ENCODE measurements around the gene BPHL.
A peak's percentile ranks its signal among the peaks of the same experiment; 100 is the strongest.

BPHL gene

DNA sequence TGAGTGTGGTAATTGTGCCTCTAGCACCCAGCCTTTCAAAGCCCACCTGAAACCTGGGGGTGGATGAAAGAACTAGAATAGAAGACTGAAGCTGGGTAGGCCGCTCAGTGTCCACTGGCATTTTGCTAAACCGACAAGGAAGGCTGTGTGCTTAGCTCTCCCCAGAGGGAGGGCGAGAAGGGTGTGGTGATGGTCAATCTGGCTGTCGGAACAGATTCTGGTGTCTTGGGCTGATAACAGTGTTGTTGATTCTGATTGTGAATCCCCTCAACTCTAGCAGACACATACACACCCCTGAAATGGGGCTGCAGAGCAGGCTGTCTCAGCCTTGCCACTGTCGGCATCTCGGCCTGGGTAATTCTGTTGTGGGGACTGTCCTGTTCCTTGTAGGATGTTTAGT lies 4.1 kb upstream of the BPHL start:
- H4K20me1 ChIP-seq (ENCODE audit: low read depth, low read length), result no peaks in the 10 kb centered on the region
- no peak overlapping the region for H3K27ac ChIP-seq (ENCODE audit: low read depth, low read length)
- no peaks in the 10 kb centered on the region for H3K9me2 ChIP-seq (replicated peaks; ENCODE audit: insufficient read depth, low read length)
- H3K4me2 ChIP-seq (ENCODE audit: low read depth, low read length, poor library complexity, severe bottlenecking), result no peak overlapping the region
- no peak overlapping the region for H2AFZ ChIP-seq (ENCODE audit: low read depth, low read length, severe bottlenecking)
- H3K9me3 ChIP-seq (ENCODE audit: insufficient read depth, low read length), result no peaks in the 10 kb centered on the region
- H3K9ac ChIP-seq (ENCODE audit: low read length), result no peak overlapping the region
- no peak for TF ChIP-seq EZH2phosphoT487 (conservative IDR thresholded peaks at IDR 0.05; ENCODE audit: low read length)
- TF ChIP-seq, protein P1, sequence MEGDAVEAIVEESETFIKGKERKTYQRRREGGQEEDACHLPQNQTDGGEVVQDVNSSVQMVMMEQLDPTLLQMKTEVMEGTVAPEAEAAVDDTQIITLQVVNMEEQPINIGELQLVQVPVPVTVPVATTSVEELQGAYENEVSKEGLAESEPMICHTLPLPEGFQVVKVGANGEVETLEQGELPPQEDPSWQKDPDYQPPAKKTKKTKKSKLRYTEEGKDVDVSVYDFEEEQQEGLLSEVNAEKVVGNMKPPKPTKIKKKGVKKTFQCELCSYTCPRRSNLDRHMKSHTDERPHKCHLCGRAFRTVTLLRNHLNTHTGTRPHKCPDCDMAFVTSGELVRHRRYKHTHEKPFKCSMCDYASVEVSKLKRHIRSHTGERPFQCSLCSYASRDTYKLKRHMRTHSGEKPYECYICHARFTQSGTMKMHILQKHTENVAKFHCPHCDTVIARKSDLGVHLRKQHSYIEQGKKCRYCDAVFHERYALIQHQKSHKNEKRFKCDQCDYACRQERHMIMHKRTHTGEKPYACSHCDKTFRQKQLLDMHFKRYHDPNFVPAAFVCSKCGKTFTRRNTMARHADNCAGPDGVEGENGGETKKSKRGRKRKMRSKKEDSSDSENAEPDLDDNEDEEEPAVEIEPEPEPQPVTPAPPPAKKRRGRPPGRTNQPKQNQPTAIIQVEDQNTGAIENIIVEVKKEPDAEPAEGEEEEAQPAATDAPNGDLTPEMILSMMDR (IDR thresholded peaks at IDR 0.05; ENCODE audit: insufficient read depth, low read length, poor library complexity, severe bottlenecking), result no peak
- H3K36me3 ChIP-seq (ENCODE audit: low read length), result peaks cover 22% of the 10 kb centered on the region; the same call in 1 of the 2 replicates
- no peaks in the 10 kb centered on the region for H3K79me2 ChIP-seq (ENCODE audit: insufficient read depth, low read length)
- no peak overlapping the region for H3K4me3 ChIP-seq (ENCODE audit: insufficient read depth, low read length, poor library complexity, severe bottlenecking)
- no peaks in the 10 kb centered on the region for H3K27me3 ChIP-seq (ENCODE audit: low read length)
- peaks cover 13% of the 10 kb centered on the region for H3F3A ChIP-seq (ENCODE audit: insufficient read depth)

DNA sequence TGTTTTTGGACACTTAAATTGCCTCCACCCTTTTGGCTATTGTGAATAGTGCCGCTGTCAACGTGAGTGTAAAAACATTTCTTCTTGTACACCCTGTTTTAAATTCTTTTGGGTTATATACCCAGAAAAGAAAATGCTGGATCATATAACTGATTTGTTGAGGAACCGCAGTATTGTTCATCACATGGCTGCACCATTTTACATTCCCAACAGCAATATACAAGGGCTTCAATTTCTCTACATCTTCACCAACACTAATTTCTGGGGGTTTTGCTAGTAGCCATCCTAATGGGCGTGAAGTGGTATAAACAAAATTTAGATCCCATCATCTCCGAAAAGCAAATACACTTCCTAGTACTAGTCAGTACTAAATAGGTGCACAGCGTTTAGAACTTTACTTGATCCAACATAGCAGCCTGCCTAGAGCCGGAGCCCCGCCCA lies 579 bp upstream of the BPHL start:
- peaks cover 13% of the 10 kb centered on the region for H3F3A ChIP-seq (ENCODE audit: insufficient read depth)
- 0 out of 2 replicates have a peak, but pooled peaks cover 7% of the 10 kb centered on the region for H3K36me3 ChIP-seq (ENCODE audit: low read length)
- no peaks in the 10 kb centered on the region for H3K79me2 ChIP-seq (ENCODE audit: insufficient read depth, low read length)
- peak overlapping the region; percentile 75 for H3K4me2 ChIP-seq (ENCODE audit: low read depth, low read length, poor library complexity, severe bottlenecking)
- H3K27me3 ChIP-seq (ENCODE audit: low read length), result no peaks in the 10 kb centered on the region
- TF ChIP-seq, protein P1 (IDR thresholded peaks at IDR 0.05; ENCODE audit: insufficient read depth, low read length, poor library complexity, severe bottlenecking), result no peak
- TF ChIP-seq EZH2phosphoT487 (conservative IDR thresholded peaks at IDR 0.05; ENCODE audit: low read length), result no peak
- no peaks in the 10 kb centered on the region for H3K9me3 ChIP-seq (ENCODE audit: insufficient read depth, low read length)
- H3K4me3 ChIP-seq (ENCODE audit: insufficient read depth, low read length, poor library complexity, severe bottlenecking), result peak overlapping the region; percentile 78
- peak overlapping the region; percentile 68 for H3K9ac ChIP-seq (ENCODE audit: low read length)
- no peaks in the 10 kb centered on the region for H3K9me2 ChIP-seq (replicated peaks; ENCODE audit: insufficient read depth, low read length)
- H2AFZ ChIP-seq (ENCODE audit: low read depth, low read length, severe bottlenecking), result peak overlapping the region; percentile 91
- no peaks in the 10 kb centered on the region for H4K20me1 ChIP-seq (ENCODE audit: low read depth, low read length)
- peak overlapping the region; percentile 60 for H3K27ac ChIP-seq (ENCODE audit: low read depth, low read length)

DNA sequence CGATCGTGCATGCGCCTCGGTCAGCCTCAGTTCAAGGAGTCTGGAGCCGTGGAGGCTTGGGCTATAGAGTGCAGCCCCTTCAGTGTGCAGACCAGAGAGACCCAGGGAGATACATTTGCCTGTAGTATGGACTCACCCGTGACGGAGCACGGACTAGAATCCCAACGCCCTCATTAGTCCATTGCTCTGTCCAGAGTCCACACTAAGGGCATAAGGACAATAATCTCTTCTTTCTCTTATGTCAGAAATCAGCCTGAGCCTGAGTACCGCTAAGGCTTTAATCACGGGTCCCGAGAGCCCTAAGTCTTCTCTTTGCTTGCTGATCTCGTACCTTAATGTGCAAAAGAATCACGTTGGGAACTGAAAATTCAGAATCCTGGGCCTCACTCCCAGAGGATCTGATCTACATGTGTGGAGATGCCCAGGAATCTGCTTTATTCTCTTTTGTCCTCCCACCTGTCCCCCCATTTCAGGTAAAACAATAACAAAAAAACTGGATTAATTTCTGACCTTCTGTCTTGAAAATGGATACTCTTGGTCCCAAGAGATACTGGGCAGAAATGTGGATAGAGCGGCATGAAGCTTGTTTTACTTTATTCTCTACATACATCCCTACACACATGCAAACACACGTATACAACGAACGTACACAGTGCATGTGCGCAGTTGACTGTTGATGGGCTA lies 671 bp downstream of the BPHL start:
- peak overlapping the region; percentile 75 for H3K4me2 ChIP-seq (ENCODE audit: low read depth, low read length, poor library complexity, severe bottlenecking)
- peak overlapping the region; percentile 91 for H2AFZ ChIP-seq (ENCODE audit: low read depth, low read length, severe bottlenecking)
- H3F3A ChIP-seq (ENCODE audit: insufficient read depth), result peaks cover 13% of the 10 kb centered on the region
- no peaks in the 10 kb centered on the region for H3K36me3 ChIP-seq (ENCODE audit: low read length)
- no peaks in the 10 kb centered on the region for H3K9me3 ChIP-seq (ENCODE audit: insufficient read depth, low read length)
- H3K4me3 ChIP-seq (ENCODE audit: insufficient read depth, low read length, poor library complexity, severe bottlenecking), result peak overlapping the region; percentile 78
- TF ChIP-seq, protein P1 (IDR thresholded peaks at IDR 0.05; ENCODE audit: insufficient read depth, low read length, poor library complexity, severe bottlenecking), result no peak
- no peak for TF ChIP-seq EZH2phosphoT487 (conservative IDR thresholded peaks at IDR 0.05; ENCODE audit: low read length)
- H3K27ac ChIP-seq (ENCODE audit: low read depth, low read length), result no peak overlapping the region
- H3K9me2 ChIP-seq (replicated peaks; ENCODE audit: insufficient read depth, low read length), result no peaks in the 10 kb centered on the region
- H3K27me3 ChIP-seq (ENCODE audit: low read length), result no peaks in the 10 kb centered on the region
- H3K79me2 ChIP-seq (ENCODE audit: insufficient read depth, low read length), result no peaks in the 10 kb centered on the region
- no peaks in the 10 kb centered on the region for H4K20me1 ChIP-seq (ENCODE audit: low read depth, low read length)
- peak overlapping the region; percentile 68 for H3K9ac ChIP-seq (ENCODE audit: low read length)
